B cell (primary cell): Measurements from ENCODE around the gene MMP2. TPM values are rescaled to one million over a fixed set of nuclear protein-coding genes. Genes with fewer than 3 reads are reported as not detected.

Experiments used
- ATAC-seq: fragments of 200-7000 bp; cut with Tn5 transposase; one replicate; pipeline ENCODE4 v1.10.0; 2021; ENCODE audit warnings: low read depth, mild to moderate bottlenecking, moderate number of reproducible peaks, moderate library complexity
- CTCF ChIA-PET: fragments of 350-600 bp; sonication (Branson Sonifier 250); formaldehyde crosslinking; loops from one replicate; lab custom pipeline; 2021; ENCODE audit warnings: antibody characterized with exemption, inconsistent platforms; lab: Charles Lee
- POLR2A ChIA-PET: fragments of 350-600 bp; sonication (Branson Sonifier 250); formaldehyde crosslinking; loops from one replicate; lab custom pipeline; 2021; ENCODE audit warnings: antibody characterized with exemption; lab: Charles Lee
- DNase-seq: peaks from one replicate; pipeline ENCODE4 v3.0.0; 2013
- H2AFZ ChIP-seq: 2 replicates; pipeline ENCODE4 v1.6.1; 2012; ENCODE audit warnings: mild to moderate bottlenecking, low read depth, low read length; ENCODE audit not compliant: insufficient read depth, poor library complexity, severe bottlenecking
- H3K27ac ChIP-seq, 2 donors: 1 replicate in 1 of 2; 2 replicates in 1 of 2; pipeline ENCODE4 v1.5.1; 2012 to 2013; ENCODE audit warnings: low read length in 2 of 2, mild to moderate bottlenecking in 2 of 2, moderate library complexity in 1 of 2
- H3K27me3 ChIP-seq, 4 experiments: fragments of 200-600 bp in 1 of 4; sonication (generic) in 1 of 4; replicated peaks in 1 of 4; 1 replicate in 2 of 4; 2 replicates in 2 of 4; pipeline versions ENCODE4 v1.6.1 to v1.7.0; 2013 to 2016; ENCODE audit warnings: low read length in 3 of 4, mild to moderate bottlenecking in 2 of 4, mixed read lengths in 1 of 4, moderate library complexity in 1 of 4; ENCODE audit not compliant: insufficient read depth in 4 of 4, control insufficient read depth in 3 of 4; ENCODE audit errors: control extremely low read depth in 1 of 4
- H3K36me3 ChIP-seq, 2 experiments: replicated peaks in 1 of 2; 1 replicate in 1 of 2; 2 replicates in 1 of 2; pipeline versions ENCODE4 v1.6.1 to v1.7.1; 2013; ENCODE audit warnings: low read length in 1 of 2; ENCODE audit not compliant: insufficient read depth in 2 of 2, control insufficient read depth in 1 of 2; ENCODE audit errors: control extremely low read depth in 1 of 2, extremely low read depth in 1 of 2
- H3K4me1 ChIP-seq, 2 donors: fragments of 200-600 bp in 1 of 2; sonication (generic) in 1 of 2; 1 replicate in 1 of 2; 2 replicates in 1 of 2; pipeline versions ENCODE4 v1.5.1 to v1.6.1; 2013 to 2017; ENCODE audit warnings: low read length in 2 of 2; ENCODE audit not compliant: control insufficient read depth in 2 of 2, insufficient read depth in 2 of 2
- H3K4me2 ChIP-seq: replicated peaks from 2 replicates; pipeline ENCODE3; 2012; ENCODE audit warnings: mild to moderate bottlenecking, low read depth, low read length; ENCODE audit not compliant: poor library complexity, severe bottlenecking
- H3K4me3 ChIP-seq, 5 experiments: fragments of 200-600 bp in 1 of 5; sonication (generic) in 1 of 5; 1 replicate in 3 of 5; 2 replicates in 2 of 5; pipeline versions ENCODE4 v1.5.1 to v1.7.0; 2011 to 2016; ENCODE audit warnings: low read length in 4 of 5, mild to moderate bottlenecking in 4 of 5, low read depth in 2 of 5, control low read depth in 1 of 5, moderate library complexity in 1 of 5; ENCODE audit not compliant: insufficient read depth in 1 of 5; ENCODE audit errors: control extremely low read depth in 1 of 5, extremely low read depth in 1 of 5
- H3K79me2 ChIP-seq: fragments of 200-600 bp; sonication (generic); one replicate; pipeline ENCODE4 v1.6.0; 2016; ENCODE audit warnings: low read length; ENCODE audit not compliant: control insufficient read depth, insufficient read depth
- H3K9ac ChIP-seq: fragments of 200-600 bp; sonication (generic); 2 replicates; pipeline ENCODE4 v1.6.1; 2017; ENCODE audit warnings: mild to moderate bottlenecking, low read length, moderate library complexity
- H3K9me3 ChIP-seq, 3 donors: one replicate each; pipeline versions ENCODE4 v1.6.1 to v1.7.1; 2013; ENCODE audit warnings: low read length in 2 of 3; ENCODE audit not compliant: control insufficient read depth in 2 of 3, insufficient read depth in 1 of 3; ENCODE audit errors: control extremely low read depth in 1 of 3
- H4K20me1 ChIP-seq: 2 replicates; pipeline ENCODE4 v1.6.0; 2012; ENCODE audit warnings: mild to moderate bottlenecking, low read length; ENCODE audit not compliant: insufficient read depth, control insufficient read depth, poor library complexity, severe bottlenecking
- H3K27ac Mint-ChIP-seq: one replicate; pipeline ENCODE4 v1.8.0; 2021; ENCODE audit warnings: mixed read lengths
- H3K27me3 Mint-ChIP-seq: one replicate; pipeline ENCODE4 v1.8.0; 2021; ENCODE audit warnings: mixed read lengths
- H3K4me1 Mint-ChIP-seq: one replicate; pipeline ENCODE4 v1.8.0; 2021; ENCODE audit warnings: mixed read lengths
- H3K4me3 Mint-ChIP-seq: one replicate; pipeline ENCODE4 v1.8.0; 2021; ENCODE audit warnings: mixed read lengths
- H3K9me3 Mint-ChIP-seq: one replicate; pipeline ENCODE4 v1.8.0; 2022; ENCODE audit warnings: mixed read lengths; ENCODE audit not compliant: insufficient read depth
- EZH2 ChIP-seq: IDR thresholded peaks from 2 replicates; pipeline ENCODE4 v1.6.1; 2012; ENCODE audit warnings: borderline replicate concordance, low read depth, mild to moderate bottlenecking, moderate library complexity, low read length; ENCODE audit not compliant: insufficient read depth, poor library complexity, severe bottlenecking
- WGBS: methylation state at CpG from one replicate; pipeline ENCODE4 v1.1.5; 2013; ENCODE audit warnings: missing lambda C conversion rate; ENCODE audit not compliant: insufficient coverage; 5-methylcytosine and 5-hydroxymethylcytosine counted together
- intact Hi-C: fragments of 100-400 bp; cut with micrococcal nuclease; formaldehyde crosslinking; loops from one replicate; pipeline ENCODE4 v1.10.0; 2022
- polyA plus RNA-seq: library from polyadenylated mRNA; depleted of rRNA; stranded (reverse); fragments of >200 nt; gene quantifications from 2 replicates; pipeline ENCODE4 v1.2.3, GENCODE V29; 2012
- total RNA-seq, 2 donors: library from RNA; stranded (reverse); fragments of 120-200 nt in 1 of 2; gene quantifications; 1 replicate in 1 of 2; 2 replicates in 1 of 2; pipeline versions ENCODE4 v1.2.3 to v1.2.4, GENCODE V29; 2013 to 2022
- TF ChIP-seq, protein P1 (sequence below): fragments of 200-600 bp; IDR thresholded peaks from one replicate; pipeline ENCODE4 v1.8.0; 2022; ENCODE audit warnings: antibody characterized with exemption, mild to moderate bottlenecking

MMP2 gene
- total and polyA plus RNA-seq, 2 donors (not counting 1 experiment from before 2014, with no cell fraction given) = not detected

DNA sequence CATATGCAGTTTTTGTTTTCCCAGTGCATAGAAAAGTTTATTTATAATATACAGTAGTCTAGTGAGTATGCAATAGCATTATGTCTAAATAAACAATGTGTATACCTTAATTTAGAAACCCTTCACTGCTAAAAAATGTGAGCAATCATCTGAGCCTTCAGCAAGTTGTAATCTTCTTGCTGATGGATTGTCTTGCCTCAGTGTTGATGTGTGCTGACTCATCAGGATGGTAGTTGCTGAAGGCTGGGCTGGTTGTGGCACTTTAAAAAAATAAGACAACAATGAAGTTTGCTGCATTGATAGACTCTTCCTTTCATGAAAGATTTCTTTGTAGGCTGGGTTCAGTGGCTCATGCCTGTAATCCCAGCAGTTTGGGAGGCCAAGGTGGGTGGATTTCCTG, 73.6 kb downstream of the MMP2 start:
- no peak overlapping the region for H3K9ac ChIP-seq
- ATAC-seq (no peak), DNase-seq (no peak)
- no peaks in the 10 kb centered on the region for H3K4me1 ChIP-seq
- CTCF ChIA-PET = no interaction called here
- no peaks in the 10 kb centered on the region for H3K27me3 ChIP-seq
- H4K20me1 ChIP-seq = no peaks in the 10 kb centered on the region
- POLR2A ChIA-PET = no interaction called here
- TF ChIP-seq EZH2 = no peak
- TF ChIP-seq, protein P1, sequence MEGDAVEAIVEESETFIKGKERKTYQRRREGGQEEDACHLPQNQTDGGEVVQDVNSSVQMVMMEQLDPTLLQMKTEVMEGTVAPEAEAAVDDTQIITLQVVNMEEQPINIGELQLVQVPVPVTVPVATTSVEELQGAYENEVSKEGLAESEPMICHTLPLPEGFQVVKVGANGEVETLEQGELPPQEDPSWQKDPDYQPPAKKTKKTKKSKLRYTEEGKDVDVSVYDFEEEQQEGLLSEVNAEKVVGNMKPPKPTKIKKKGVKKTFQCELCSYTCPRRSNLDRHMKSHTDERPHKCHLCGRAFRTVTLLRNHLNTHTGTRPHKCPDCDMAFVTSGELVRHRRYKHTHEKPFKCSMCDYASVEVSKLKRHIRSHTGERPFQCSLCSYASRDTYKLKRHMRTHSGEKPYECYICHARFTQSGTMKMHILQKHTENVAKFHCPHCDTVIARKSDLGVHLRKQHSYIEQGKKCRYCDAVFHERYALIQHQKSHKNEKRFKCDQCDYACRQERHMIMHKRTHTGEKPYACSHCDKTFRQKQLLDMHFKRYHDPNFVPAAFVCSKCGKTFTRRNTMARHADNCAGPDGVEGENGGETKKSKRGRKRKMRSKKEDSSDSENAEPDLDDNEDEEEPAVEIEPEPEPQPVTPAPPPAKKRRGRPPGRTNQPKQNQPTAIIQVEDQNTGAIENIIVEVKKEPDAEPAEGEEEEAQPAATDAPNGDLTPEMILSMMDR = no peak
- Mint-ChIP-seq H3K27me3 (peaks cover 3% of the 10 kb centered on the region), H3K27ac (no peak overlapping the region), H3K9me3 (no peaks in the 10 kb centered on the region), H3K4me3 (no peak overlapping the region), H3K4me1 (no peaks in the 10 kb centered on the region)
- no peak overlapping the region for H3K4me3 ChIP-seq
- no peak overlapping the region for H3K27ac ChIP-seq
- intact Hi-C loops = no loop called here
- no peak overlapping the region for H2AFZ ChIP-seq
- no peak overlapping the region for H3K4me2 ChIP-seq
- H3K79me2 ChIP-seq = no peaks in the 10 kb centered on the region
- H3K36me3 ChIP-seq = no peaks in the 10 kb centered on the region
- no peaks in the 10 kb centered on the region for H3K9me3 ChIP-seq

GRCh38 chr16:55555436-55555835, 76.4 kb downstream of the MMP2 start:
- Histone ChIP-seq H3K9me3 (no peaks in the 10 kb centered on the region), H3K27ac (no peak overlapping the region), H3K79me2 (no peaks in the 10 kb centered on the region), H3K27me3 (no peaks in the 10 kb centered on the region), H4K20me1 (no peaks in the 10 kb centered on the region), H3K4me3 (no peak overlapping the region), H2AFZ (no peak overlapping the region), H3K9ac (no peak overlapping the region), H3K36me3 (peaks cover 0 to 2% of the 10 kb centered on the region in 2 experiments), H3K4me2 (no peak overlapping the region), H3K4me1 (no peaks in the 10 kb centered on the region)
- H3K4me3 Mint-ChIP-seq = no peak overlapping the region
- intact Hi-C loops = no loop called here
- H3K27ac Mint-ChIP-seq = no peak overlapping the region
- ATAC-seq (no peak), DNase-seq (no peak)
- H3K9me3 Mint-ChIP-seq = no peaks in the 10 kb centered on the region
- CTCF ChIA-PET = no interaction called here
- TF ChIP-seq, protein P1 = no peak
- no peak for TF ChIP-seq EZH2
- H3K27me3 Mint-ChIP-seq = peaks cover 3% of the 10 kb centered on the region
- no CpG with 5 or more reads among the region's 2 CpGs for WGBS
- POLR2A ChIA-PET = no interaction called here
- H3K4me1 Mint-ChIP-seq = no peaks in the 10 kb centered on the region

Other genes starting within 250 kb of the MMP2 start
- gene IRX6, start 155.0 kb upstream of the MMP2 start, total RNA-seq = 0.15 TPM in 2 replicates
- gene IRX6, start 155.0 kb upstream of the MMP2 start, polyA plus RNA-seq = 0.07 and 0.10 TPM in 2 replicates
- gene LPCAT2, start 29.9 kb downstream of the MMP2 start, total RNA-seq = 0.59 TPM in 1 of 2 replicates, not detected in the other
- gene LPCAT2, start 29.9 kb downstream of the MMP2 start, polyA plus RNA-seq = 0.15 and 0.16 TPM in 2 replicates
- not detected in 2 replicates for gene CAPNS2, start 87.5 kb downstream of the MMP2 start, total RNA-seq
- not detected in 2 replicates for gene CAPNS2, start 87.5 kb downstream of the MMP2 start, polyA plus RNA-seq
- not detected in 2 replicates for gene SLC6A2, start 176.8 kb downstream of the MMP2 start, total RNA-seq
- gene SLC6A2, start 176.8 kb downstream of the MMP2 start, polyA plus RNA-seq = not detected in 2 replicates